OCI-LY3 (cell line): Measurements from ENCODE around the gene TRIM54.

Source experiments
- EZH2phosphoT487 ChIP-seq: fragments of 200-600 bp; shearing (Covaris generic); IDR thresholded peaks from 2 replicates; pipeline ENCODE4 v1.6.1; 2018; ENCODE audit warnings: antibody characterized with exemption, mixed run types, low read depth
- TF ChIP-seq, protein P1 (sequence below): fragments of 200-600, 300-600 bp; sonication (generic); IDR thresholded peaks from 2 replicates; pipeline ENCODE4 v1.5.1; 2014; ENCODE audit warnings: antibody characterized with exemption, low read length, low read depth

DNA sequence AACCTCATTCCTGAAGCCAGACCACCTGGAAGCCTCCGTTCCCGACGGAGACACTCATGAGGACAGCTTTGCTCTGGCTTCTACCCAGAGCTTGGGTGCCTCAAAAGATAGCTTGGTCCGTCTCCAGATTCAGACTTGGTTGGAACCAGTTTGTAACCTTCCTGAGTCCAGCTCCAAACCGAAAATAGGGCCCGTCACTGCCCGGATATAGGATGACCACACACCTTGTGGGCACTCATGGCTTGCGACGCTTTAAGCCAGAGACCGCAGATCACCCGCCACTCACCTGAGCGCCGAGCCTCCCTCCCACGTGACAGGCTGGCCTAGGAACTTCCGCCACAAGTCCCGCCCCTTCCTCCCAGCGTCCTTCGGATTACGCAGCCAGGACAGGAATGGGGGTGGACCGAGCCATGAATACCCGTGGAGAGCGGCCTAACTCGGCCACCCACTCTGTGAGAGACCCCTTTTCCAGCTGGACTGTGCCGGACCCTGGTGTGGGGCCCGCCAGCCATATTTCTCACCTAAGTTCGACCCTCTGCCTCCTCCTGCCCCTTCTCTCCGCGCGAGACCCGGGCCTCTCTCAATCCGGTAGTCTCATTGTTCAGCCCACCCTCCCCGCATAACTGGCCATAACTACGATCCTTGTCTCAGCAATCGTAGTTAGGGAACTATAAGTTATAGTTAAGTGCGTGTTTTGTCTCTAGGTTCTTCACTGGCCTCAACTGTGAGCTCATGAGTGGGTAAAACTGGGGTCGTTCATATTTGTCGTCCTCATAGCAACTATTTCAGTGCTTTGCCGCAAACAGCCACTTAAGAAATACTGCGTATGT is 40.8 kb downstream of the TRIM54 start, which contains the start of gene MPV17:
- TF ChIP-seq, protein P1, sequence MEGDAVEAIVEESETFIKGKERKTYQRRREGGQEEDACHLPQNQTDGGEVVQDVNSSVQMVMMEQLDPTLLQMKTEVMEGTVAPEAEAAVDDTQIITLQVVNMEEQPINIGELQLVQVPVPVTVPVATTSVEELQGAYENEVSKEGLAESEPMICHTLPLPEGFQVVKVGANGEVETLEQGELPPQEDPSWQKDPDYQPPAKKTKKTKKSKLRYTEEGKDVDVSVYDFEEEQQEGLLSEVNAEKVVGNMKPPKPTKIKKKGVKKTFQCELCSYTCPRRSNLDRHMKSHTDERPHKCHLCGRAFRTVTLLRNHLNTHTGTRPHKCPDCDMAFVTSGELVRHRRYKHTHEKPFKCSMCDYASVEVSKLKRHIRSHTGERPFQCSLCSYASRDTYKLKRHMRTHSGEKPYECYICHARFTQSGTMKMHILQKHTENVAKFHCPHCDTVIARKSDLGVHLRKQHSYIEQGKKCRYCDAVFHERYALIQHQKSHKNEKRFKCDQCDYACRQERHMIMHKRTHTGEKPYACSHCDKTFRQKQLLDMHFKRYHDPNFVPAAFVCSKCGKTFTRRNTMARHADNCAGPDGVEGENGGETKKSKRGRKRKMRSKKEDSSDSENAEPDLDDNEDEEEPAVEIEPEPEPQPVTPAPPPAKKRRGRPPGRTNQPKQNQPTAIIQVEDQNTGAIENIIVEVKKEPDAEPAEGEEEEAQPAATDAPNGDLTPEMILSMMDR, result no peak
- TF ChIP-seq EZH2phosphoT487, result no peak
